Stomach (tissue), 4 donors: Measurements from ENCODE around the gene NUSAP1.

Experiments used
- EP300 ChIP-seq: sonication (generic); formaldehyde crosslinking; IDR thresholded peaks from one replicate; pipeline ENCODE4 v1.6.1; 2017; ENCODE audit warnings: antibody characterized with exemption
- POLR2A ChIP-seq, 4 donors: fragments of 450-650 bp; IDR thresholded peaks; one replicate each; pipeline ENCODE4 v1.6.1; 2016; ENCODE audit warnings: antibody characterized with exemption in 4 of 4, control low read depth in 2 of 4, mild to moderate bottlenecking in 1 of 4, moderate library complexity in 1 of 4
- POLR2AphosphoS5 ChIP-seq, 3 donors: sonication (generic); formaldehyde crosslinking; IDR thresholded peaks; one replicate each; pipeline ENCODE4 v1.6.1; 2016; ENCODE audit warnings: antibody characterized with exemption in 3 of 3
- TF ChIP-seq, protein P1 (sequence below), 7 experiments: fragments of 450-650 bp in 4 of 7; fragments of 200-600 bp in 3 of 7; sonication (generic) in 3 of 7; IDR thresholded peaks; one replicate each; pipeline ENCODE4 v1.5.1; 2016 to 2019; ENCODE audit warnings: antibody characterized with exemption in 7 of 7, control low read depth in 2 of 7, mild to moderate bottlenecking in 1 of 7

GRCh38 chr15:41416128-41416741 lies 83.6 kb downstream of the NUSAP1 start:
- TF ChIP-seq, protein P1, sequence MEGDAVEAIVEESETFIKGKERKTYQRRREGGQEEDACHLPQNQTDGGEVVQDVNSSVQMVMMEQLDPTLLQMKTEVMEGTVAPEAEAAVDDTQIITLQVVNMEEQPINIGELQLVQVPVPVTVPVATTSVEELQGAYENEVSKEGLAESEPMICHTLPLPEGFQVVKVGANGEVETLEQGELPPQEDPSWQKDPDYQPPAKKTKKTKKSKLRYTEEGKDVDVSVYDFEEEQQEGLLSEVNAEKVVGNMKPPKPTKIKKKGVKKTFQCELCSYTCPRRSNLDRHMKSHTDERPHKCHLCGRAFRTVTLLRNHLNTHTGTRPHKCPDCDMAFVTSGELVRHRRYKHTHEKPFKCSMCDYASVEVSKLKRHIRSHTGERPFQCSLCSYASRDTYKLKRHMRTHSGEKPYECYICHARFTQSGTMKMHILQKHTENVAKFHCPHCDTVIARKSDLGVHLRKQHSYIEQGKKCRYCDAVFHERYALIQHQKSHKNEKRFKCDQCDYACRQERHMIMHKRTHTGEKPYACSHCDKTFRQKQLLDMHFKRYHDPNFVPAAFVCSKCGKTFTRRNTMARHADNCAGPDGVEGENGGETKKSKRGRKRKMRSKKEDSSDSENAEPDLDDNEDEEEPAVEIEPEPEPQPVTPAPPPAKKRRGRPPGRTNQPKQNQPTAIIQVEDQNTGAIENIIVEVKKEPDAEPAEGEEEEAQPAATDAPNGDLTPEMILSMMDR (IDR thresholded peaks at IDR 0.05) = no peak
- TF ChIP-seq POLR2A (IDR thresholded peaks at IDR 0.05) (no peak), EP300 (no peak), POLR2AphosphoS5 (IDR thresholded peaks at IDR 0.05) (no peak)
